Activated CD4-positive, alpha-beta T cell treated with anti-CD3 and anti-CD28 coated beads, Interleukin-2, amount 50 U/mL, for 24 hours (primary cell): ENCODE data around the gene NMT1.
"Not testable (repeated sequence)": the region's sequence is repeated elsewhere in the genome, so short reads cannot be mapped to it uniquely, and the experiment has no call there.

Source experiments
- DNase-seq, 2 donors: peaks; one replicate each; pipeline ENCODE4 v3.0.0-alpha.2; 2020; ENCODE audit warnings: low read depth in 1 of 2, low spot score in 1 of 2

The NMT1 gene

DNA sequence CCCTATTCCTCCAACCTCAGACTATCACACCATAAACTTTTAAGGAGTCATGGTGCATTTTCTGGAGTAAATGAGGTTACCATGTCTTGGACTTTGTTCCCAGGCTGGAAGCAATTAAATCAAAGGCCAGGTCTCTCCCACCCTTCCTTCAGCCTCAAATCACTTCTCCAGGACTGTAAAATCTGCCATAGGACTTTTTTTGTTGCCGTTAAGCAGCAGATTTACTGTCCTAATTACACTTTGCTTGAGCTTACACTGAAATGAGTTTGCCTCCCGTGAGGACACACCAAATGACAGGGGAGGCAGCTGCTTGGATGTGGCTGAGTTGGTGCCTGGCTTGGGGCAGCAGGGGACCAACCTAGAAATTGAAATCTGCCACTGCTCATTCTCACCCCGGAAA is 24.4 kb upstream of the NMT1 start:
- no peak for DNase-seq

DNA sequence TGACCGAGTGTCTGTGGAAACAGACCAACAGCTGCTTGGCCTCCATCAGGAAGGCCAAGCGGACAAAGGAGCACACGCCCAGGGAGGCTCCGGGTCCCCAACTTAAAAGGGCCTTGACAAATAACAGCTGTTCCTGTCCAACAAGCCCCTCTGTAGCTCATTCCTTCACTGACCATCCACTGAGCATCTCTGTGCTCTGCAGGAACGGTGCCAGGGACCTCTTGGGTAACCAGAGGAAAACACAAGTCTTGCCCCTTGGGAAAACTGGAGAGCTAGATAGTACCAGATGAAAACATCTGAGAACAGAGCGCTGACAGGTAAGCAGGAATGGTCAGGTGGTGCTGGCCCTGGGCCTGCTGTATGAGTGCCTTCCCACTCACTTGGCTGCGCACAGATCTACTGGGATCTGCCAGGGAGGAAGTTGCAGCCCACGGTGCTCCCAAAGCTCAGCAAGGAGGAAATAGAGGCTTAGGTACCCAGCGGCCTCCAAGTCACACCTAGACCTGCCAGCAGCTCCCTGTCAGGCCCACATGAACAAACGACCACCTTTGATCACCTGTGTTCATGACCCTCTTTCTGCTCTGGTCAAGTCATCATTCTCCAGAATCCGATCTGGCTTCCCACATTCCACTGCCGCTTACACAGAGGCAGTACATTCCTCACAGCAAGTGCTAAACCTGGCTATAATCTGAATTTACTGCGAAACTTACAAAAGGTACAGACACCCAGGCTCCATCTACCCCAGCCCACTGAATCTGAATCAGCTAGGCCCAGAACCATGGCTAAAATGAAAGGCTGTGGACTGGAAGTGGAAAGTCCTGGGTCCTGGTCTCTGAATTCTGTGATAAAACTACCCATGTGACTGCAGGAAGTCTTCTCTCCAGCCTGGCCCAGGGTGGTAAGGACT is 22.1 kb upstream of the NMT1 start:
- no peak for DNase-seq

DNA sequence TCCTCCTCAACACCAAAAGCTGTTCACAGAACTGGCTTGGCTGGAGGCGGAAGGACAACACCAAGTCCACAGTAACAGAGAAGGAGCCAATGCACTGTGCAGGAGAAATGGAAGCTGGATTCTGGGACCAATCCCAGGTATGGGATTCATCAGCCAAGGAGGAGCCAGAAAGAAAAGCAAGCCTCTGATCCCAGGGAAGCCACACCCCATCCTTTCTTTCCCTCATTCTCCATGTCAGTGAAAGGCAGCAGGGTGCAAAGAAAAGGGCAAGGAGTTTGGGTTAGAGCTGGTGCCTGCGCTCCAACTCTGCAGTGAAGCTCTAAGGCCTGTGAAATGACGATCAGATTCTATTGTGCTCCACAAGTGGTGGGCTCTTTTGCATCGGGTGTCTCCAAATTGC is 20.7 kb upstream of the NMT1 start:
- DNase-seq: no peak

DNA sequence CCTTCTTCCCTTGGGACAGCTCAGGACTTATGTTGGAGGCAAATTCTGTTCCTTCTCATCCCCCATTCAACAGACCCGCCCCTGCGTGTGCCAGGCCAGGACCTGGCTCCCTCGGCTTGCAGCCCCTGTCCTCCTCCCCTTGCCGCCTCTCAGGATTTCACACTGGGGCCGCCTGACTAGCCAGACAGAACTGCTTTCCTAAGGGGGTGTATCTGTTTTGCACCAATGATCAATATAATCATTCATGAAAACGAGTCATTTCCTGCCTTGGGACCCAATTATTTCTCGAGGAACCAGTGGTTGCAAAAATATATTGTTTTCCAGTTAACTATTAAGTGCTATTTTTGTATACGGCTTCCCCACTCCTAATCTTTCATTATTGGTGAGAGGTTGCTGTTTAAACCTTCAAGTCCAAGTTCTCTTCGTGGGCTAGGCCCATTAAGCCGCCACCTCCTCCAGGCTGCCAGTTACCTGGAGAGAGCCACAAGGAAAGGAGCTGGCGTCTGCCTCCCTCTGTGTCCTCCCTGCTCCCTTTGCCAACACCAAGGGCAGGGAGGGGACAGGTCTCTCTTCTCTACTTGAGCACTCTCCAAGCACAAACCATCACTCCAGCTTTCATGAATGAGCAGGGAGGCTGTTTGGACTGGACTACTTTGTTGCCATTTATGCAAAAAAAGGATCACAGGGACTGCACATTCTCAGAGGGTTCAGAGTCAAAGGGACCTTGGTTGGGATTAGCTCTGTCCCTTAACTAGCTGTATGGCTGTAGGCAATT is 18.6 kb upstream of the NMT1 start:
- no peak for DNase-seq

DNA sequence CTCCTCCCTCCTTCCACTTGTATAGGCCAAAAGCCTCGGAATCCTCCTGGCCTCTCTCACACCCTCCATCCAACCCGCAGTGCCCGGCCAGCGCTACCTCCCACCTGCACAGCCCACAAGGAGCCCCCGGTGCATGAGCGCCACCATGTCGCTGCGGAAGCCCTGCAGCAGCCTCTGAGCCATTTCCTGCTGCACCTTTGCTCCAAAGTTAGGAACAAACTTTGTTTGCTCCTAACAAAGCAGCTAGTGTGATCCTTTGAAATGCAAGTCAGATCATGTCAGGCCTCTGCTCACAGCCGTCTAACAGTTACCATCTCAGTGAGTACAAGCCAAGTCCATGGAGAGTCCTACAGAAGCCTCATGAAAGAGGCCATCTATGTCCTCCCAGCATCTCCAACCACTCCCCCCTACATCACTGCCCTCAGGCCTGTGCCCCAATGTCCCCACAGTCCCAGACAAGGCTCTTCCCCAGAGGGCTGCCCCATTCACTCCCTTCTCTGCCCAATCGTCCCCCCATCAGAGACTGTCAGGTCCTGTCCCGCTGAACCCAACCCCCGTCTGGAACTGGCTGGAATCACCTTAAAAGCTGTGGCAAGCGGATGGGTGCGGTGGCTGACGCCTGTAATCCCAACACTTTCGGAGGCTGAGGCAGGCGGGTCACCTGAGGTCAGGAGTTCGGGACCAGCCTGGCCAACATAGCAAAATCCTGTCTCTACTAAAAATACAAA is 17.1 kb upstream of the NMT1 start:
- DNase-seq: no peak

DNA sequence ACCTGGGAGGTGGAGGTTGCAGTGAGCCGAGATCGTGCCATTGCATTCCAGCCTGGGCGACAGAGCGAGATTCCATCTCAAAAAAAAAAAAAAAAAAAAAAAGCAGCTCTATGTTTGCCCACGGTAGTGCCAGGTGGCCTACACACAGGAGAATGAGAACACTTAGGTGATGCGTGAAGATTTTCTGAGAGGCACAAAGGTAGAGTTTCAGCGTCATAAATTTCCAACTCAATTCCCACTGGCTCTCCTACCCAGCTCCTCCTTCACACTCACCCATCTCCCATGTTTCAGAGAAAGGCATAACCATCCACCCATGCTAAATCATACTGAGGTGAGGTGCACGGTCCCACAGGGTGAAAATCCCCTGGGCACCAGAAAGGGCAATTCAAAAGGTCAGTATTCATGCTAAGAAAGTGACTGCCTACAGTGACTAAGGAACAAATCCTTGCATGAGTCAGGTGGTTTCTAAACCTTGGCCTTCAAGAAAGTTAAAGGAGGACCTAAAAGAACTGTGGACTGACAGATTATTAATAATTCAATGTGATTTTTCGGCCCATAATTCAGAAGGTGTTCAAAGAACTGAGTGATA is 14.5 kb upstream of the NMT1 start:
- no peak for DNase-seq

DNA sequence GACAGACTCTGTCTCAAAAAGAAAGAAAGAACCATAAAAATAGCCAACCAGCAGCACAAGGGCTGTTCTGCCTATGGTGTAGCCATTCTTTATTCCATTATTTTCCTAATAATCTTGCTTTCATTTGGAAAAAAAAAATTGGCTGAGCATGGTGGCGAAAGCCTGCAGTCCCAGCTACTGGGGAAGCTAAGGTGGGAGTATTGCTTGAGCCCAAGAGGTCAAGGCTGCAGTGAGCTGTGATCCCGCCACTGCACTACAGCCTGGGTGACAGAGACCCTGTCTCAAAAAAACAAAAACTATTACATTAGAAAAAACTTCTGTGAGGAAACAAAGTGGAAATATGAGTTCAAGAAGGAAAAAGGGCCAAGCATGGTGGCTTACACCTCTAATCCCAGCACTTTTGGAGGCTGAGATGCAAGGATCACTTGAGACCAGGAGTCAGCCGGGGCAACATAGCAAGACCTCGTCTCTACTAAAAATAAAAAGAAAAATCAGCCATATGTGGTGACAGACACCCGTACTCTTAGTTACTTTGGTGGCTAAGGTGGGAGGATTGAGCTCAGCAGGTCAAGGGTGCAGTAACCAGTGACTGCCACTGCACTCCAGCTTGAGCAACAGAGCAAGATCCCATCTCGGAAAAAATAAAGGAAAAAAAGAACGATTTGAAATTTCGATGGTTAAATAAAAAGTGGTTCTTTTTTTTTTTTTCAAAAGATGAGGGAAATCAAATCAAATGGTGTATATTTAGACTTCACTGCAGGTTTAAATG is 12.1 kb upstream of the NMT1 start:
- no peak for DNase-seq

DNA sequence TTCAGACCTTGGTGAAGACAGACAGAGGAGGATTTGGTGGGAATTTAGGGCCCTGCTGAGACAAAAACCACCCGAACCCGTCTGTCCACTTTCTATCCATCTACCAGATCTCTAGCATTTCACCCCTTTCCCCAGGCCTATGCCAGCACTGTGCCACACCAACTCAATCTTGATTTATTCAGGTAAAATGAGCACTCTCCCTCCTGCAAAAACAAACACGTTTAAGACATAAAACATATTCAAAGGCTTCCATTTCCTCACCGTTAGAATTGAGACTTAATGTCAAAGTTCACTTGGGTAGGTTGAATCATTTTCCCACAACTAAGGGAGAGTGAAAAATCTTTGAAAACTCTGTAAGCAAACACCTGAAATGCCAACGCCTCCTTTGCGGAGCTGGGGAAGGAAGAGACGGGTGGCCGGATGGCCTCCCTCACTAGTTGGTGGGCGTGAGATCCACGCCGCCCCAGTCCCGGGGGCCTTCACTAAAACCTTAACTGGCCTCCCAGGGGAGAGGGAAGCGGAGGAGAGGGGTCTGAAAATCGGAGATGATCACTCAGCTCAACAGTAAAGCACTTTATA is 10.5 kb upstream of the NMT1 start:
- DNase-seq: peak; percentile 17 to 27

DNA sequence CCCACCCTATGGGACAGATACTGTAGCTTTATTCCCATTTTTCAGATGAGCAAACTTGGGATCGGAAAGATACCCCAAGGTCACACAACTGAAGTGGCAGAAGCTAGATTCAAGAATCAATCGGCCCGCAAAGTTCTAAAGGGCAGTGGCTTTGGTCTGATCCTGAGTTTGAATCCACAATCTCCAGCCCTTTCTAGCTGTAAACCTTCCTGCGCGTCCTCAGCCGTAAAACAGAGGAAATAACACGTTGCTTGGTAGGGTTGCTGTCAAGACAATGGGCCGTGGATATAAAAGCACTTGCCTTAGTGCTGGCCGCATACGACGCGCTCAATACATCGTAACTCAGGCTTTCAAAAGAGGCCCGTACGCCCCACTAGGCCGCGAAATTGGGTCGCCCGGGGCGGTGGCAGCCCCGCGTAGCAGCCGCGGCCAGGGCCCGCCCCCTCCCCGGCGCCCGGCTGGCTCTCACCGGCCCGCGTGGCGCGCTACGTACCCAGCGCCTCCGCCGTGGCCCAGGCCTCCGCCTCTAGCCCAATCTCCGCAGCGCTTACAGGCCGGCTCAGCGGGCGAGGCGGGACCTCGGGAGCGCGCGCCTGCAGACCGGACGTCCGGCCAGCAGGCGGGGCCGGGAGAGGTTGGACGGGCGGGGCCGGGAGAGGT is 9.9 kb upstream of the NMT1 start, which contains the start of gene DCAKD:
Gene DCAKD, minus strand, starts transcription at position 573 of the 660 bp plus-strand sequence. CDS start 16,747 bp downstream, outside the sequence.
- DNase-seq: peak; percentile 82 to 85

DNA sequence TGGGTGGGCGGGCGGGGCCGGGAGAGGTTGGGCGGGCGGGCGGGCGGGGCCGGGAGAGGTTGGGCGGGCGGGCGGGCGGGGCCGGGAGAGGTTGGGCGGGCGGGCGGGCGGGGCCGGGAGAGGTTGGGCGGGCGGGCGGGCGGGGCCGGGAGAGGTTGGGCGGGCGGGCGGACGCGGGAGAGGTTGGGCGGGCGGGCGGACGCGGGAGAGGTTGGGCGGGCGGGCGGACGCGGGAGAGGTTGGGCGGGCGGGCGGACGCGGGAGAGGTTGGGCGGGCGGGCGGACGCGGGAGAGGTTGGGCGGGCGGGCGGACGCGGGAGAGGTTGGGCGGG is 9.4 kb upstream of the NMT1 start:
- DNase-seq: not testable (repeated sequence)

DNA sequence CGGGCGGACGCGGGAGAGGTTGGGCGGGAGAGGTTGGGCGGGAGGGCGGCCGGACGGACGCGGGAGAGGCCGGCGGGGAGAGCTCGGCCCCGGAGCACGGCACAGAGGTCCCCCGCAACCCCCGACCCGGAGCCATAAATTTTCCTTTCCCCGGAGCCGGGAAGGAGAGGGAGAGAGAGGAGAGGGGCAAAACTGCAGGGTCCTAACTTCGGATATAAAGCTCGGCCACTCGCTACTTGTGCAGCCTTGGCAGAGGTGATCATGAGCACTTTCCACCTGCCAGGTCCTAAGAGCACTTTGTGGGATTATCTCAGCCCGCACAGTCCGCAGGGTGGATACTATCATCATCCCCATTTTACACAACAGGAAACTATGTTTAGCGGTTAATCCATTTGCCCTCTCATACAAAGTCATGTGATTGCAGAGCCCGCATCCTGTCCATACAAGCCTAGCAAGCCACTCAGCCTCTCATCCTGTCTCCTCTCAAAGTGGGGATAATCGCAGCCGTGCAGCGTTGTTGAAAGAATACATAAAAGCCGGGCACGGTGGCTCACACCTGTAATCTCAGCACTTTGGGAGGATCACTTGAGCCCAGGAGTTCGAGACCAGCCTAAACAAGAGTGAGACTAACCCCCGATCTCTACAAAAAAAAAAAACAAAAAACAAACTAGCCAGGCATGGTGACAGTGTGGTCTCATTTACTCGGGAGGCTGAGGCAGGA is 8.9 kb upstream of the NMT1 start:
- peak; percentile 9 to 19 for DNase-seq

DNA sequence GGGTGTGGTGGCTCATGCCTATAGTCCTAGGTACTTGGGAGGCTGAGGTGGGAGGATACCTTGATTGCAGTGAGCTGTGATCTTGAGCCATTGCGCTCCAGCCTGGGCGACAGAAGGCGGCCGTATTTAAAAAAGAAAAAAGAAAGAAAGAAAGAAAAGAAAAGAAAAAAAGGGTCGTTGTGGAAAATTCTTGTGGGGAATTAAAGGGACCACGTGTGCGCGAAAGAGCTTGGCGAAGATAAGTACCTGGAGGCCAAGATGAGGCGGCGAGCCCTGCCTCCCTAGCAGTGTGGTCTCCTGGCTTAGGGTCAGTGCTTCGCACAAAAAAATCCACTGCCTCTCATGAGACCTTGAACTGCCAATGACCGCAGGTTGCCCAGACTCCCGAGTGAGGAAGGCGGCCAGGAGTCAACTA is 728 bp upstream of the NMT1 start:
- DNase-seq: no peak

DNA sequence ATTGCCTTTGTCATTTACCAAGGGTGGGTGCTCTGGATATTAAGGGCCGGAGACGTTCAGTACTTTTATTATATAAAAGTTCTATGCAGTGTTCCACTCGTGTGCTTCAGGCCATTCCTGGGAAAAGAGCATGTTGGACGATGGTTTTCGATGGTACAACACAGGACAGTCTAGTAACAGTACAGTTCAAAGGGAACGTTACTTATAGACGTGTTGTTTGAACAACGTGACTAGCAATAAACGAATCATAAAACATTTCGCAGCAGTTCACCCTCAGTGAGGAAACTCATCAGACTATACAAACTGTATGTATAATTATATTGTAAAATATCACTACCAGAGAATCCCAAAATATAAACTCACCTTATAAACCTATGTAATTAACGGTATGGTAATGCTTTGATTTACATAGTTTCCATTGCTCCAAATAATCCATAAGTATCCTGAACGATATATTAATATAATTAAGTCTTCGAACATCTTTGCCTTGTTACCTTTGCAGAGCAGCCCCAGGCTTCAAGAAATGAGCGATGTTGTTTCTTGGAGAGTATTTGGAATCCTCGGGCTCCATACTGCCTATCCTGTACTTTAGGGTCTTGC is 589 bp downstream of the NMT1 start:
- no peak for DNase-seq

DNA sequence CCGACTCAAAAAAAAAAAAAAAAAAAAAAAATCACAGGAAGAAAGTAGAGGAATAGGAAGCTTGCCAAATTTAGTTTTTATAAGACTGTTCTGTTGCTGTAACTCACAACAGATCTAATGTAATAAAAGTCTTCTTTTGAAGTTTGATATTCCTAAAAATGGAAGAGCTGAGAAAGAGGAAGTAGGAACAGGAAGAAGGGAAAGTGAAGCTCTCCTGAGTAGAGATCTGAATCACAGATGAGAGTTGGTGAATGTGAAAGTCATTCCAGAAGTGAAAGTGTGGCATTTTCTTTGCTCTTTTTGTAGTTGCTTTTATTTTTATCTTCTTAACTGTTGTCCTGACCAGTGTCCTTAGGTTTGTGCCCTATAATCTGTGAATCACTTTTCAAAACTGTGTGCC is 2.1 kb downstream of the NMT1 start:
- DNase-seq: no peak

DNA sequence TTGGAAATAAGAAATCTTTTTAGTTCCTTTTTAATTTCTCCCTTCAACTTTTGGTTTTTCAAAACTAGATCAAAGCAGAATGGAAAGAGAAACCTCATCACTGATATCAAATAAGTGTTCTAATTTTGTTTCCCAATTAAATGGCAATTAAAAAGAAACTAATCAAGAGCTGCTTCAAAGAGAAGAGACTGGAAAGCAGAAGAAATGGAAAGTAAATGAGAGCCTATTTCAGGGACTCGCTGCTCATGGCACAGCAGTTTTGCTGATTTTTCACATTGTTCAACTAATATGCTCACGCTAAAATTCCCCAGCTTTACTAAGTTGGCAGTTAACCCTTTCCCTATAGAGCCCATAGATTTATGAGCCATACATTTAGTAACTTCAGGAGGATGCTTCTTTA is 6.5 kb downstream of the NMT1 start:
- DNase-seq: no peak

DNA sequence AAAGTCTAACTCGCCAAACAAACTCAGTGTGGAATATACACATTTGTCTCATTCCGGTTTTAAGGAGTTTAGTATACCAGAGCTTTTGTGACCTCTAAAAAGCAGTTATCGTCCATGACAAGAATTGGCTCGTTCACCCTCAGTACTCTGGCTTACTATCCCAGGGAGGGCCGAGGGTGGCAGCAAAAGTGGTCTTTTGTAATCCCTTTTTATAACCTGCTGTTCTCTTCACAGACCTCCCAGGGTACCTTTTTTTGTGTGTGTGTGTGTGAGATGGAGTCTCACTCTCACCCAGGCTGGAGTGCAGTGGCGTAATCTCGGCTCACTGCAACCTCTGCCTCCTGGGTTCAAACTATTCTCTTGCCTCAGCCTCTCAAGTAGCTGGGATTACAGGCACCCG is 8.9 kb downstream of the NMT1 start:
- DNase-seq: no peak

DNA sequence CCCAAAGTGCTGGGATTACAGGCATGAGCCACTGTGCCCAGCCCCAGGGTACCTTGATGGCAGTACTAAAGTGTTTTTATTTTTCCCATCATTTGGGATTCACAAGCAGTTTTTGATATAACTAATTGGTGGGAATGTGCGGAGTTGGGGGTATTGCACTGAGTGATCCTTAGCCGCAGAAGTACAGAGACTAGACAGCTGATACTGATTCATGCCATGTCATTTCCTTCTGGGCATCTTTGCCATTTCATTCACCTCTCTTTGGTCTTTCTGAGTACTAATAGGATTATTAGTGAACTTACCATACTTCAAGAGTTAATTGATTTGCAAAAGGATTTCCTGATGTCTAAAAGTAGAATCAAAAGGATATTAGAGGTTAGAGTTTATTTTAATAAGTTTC is 9.7 kb downstream of the NMT1 start:
- DNase-seq: no peak

DNA sequence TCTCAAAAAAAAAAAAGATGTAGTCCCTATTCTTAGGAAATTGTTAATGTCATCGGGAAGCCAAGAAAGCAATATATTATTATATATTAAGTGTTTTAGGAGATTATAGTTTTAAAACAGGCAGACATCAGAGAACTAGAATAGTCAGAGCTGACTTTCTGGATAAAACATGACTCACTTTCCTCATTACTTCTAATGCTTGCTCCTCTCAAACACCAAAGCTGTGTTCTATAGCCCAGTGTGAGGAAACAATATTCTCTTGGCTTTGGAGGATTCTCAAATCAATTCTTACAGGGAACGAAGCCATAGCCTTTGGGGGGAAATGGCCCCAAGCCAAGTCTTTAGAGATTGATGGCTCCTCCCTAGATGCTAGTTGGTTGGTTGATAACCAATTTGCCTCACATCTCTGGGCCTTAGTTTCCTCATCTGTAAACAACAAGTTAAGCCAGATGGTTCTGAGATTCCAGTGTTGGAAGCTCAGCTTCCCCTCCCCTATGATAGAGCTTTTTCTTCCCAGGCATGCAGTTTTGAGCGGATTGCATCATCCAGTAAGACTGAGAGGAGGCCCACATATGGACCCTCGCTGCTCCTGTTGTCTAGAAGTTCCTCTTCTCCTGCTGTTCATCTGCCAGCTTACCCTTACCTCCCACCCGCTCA is 12.4 kb downstream of the NMT1 start:
- DNase-seq: no peak
